ENCODE results near the gene PACSIN1. TPM values are rescaled to one million over a fixed set of nuclear protein-coding genes. Genes with fewer than 3 reads are reported as not detected.
A peak's percentile ranks its signal among the peaks of the same experiment; 100 is the strongest.

The PACSIN1 gene
- total and polyA plus RNA-seq, 10 of the 15 experiments (the other 5 are each of a cell fraction or from before 2014, with no cell fraction given) = 0.50 to 9.4 (median 2.8) TPM

DNA sequence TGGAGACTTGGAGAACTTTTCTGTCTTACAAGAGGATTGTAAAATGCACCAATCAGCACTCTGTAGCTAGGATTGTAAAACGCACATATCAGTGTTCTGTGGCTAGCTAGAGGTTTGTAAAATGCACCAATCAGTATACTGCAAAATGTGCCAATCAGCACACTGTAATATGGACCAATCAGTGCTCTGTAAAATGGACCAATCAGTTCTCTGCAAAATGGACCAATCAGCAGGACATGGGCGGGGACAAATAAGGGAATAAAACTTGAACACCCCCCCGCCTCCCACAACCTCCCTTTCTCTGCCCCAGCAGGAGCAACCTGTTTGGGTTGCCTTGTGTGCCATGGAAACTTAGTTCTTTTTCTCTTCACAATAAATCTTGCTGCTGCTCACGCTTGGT, 27.2 kb upstream of the PACSIN1 start:
- intact Hi-C loops (cut with micrococcal nuclease; ENCODE audit: unreplicated experiment) = no loop called here
- H3K4me2 ChIP-seq (ENCODE audit: control insufficient read depth, insufficient read depth) = no peak overlapping the region
- no peaks in the 10 kb centered on the region for H3K4me1 ChIP-seq (ENCODE audit: control insufficient read depth, insufficient read depth, low read length)
- no peaks in the 10 kb centered on the region; the same call in 2 of the 3 replicates for H3K9me3 ChIP-seq (replicated peaks; ENCODE audit: control insufficient read depth, insufficient read depth, low read length)
- FAIRE-seq (no peak), ATAC-seq (no peak), DNase-seq (ENCODE audit: low read depth, low spot score) (no peak)
- ChIA-PET POLR2A (no interaction called here), CTCF (no interaction called here), RAD21 (ENCODE audit: unreplicated experiment) (no interaction called here), SMC1A (ENCODE audit: uncharacterized antibody, unreplicated experiment) (no interaction called here)
- no peak overlapping the region for H2AFZ ChIP-seq (ENCODE audit: control insufficient read depth, low read depth, low read length)
- no peak overlapping the region for H3K9ac ChIP-seq (ENCODE audit: control insufficient read depth, insufficient read depth, low read length)
- no peak overlapping the region for H3K27ac ChIP-seq (ENCODE audit: control insufficient read depth, insufficient read depth)
- no peaks in the 10 kb centered on the region for H3K27me3 ChIP-seq (replicated peaks in 1 of 2; ENCODE audit: control insufficient read depth in 2 of 2, insufficient read depth in 2 of 2, low read length in 1 of 2)
- BruUV-seq (replicated peaks) = no TSS peak
- TF ChIP-seq, protein P1, sequence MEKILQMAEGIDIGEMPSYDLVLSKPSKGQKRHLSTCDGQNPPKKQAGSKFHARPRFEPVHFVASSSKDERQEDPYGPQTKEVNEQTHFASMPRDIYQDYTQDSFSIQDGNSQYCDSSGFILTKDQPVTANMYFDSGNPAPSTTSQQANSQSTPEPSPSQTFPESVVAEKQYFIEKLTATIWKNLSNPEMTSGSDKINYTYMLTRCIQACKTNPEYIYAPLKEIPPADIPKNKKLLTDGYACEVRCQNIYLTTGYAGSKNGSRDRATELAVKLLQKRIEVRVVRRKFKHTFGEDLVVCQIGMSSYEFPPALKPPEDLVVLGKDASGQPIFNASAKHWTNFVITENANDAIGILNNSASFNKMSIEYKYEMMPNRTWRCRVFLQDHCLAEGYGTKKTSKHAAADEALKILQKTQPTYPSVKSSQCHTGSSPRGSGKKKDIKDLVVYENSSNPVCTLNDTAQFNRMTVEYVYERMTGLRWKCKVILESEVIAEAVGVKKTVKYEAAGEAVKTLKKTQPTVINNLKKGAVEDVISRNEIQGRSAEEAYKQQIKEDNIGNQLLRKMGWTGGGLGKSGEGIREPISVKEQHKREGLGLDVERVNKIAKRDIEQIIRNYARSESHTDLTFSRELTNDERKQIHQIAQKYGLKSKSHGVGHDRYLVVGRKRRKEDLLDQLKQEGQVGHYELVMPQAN (conservative IDR thresholded peaks at IDR 0.05) = no peak
- 0 out of 2 replicates have a peak, but pooled peaks have one; percentile 6 for TF ChIP-seq NFYB (IDR thresholded peaks at IDR 0.05; ENCODE audit: insufficient read depth, low read depth, low read length)
- no peak for TF ChIP-seq CBX3 (IDR thresholded peaks at IDR 0.05; ENCODE audit: borderline replicate concordance, low read depth)
- no peaks in the 10 kb centered on the region for H4K20me1 ChIP-seq (ENCODE audit: control insufficient read depth, insufficient read depth)
- WGBS (ENCODE audit: insufficient coverage, insufficient replicate concordance, low lambda C conversion rate, missing lambda C conversion rate) = 52% methylated on average over 3 of the region's 4 CpGs
- no peaks in the 10 kb centered on the region for H3K36me3 ChIP-seq (ENCODE audit: control insufficient read depth in 2 of 2, insufficient read depth in 2 of 2, low read length in 1 of 2)
- in situ Hi-C loops (cut with MboI) = no loop called here
- no peak overlapping the region for H3K4me3 ChIP-seq
- no peaks in the 10 kb centered on the region for H3K79me2 ChIP-seq (ENCODE audit: control insufficient read depth, insufficient read depth, low read length)

DNA sequence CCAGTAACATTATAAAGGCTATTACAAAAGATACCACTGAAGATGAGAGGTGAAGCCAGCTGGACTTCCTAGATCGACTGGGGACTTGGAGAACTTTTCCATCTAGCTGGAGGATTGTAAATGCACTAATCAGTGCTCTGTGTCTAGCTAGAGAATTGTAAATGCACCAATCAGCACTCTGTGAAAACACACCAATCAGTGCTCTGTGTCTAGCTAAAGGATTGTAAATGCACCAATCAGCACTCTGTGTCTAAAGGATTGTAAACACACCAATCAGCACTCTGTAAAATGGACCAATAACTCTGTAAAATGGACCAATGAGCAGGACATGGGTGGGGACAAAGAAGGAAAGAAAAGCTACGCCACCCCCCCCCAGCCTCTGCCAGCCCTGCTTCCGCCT, 26.4 kb upstream of the PACSIN1 start:
- intact Hi-C loops (cut with micrococcal nuclease; ENCODE audit: unreplicated experiment) (no loop called here), in situ Hi-C loops (cut with MboI) (no loop called here)
- DNase-seq (ENCODE audit: low read depth, low spot score) (no peak), FAIRE-seq (no peak), ATAC-seq (no peak)
- BruUV-seq (replicated peaks) = no TSS peak
- Histone ChIP-seq H2AFZ (ENCODE audit: control insufficient read depth, low read depth, low read length) (no peak overlapping the region), H3K27me3 (replicated peaks in 1 of 2; ENCODE audit: control insufficient read depth in 2 of 2, insufficient read depth in 2 of 2, low read length in 1 of 2) (no peaks in the 10 kb centered on the region), H3K9ac (ENCODE audit: control insufficient read depth, insufficient read depth, low read length) (no peak overlapping the region), H3K4me3 (no peak overlapping the region), H3K4me1 (ENCODE audit: control insufficient read depth, insufficient read depth, low read length) (no peaks in the 10 kb centered on the region), H3K4me2 (ENCODE audit: control insufficient read depth, insufficient read depth) (no peak overlapping the region), H3K9me3 (replicated peaks; ENCODE audit: control insufficient read depth, insufficient read depth, low read length) (no peaks in the 10 kb centered on the region; the same call in 2 of the 3 replicates), H3K79me2 (ENCODE audit: control insufficient read depth, insufficient read depth, low read length) (no peaks in the 10 kb centered on the region), H3K36me3 (ENCODE audit: control insufficient read depth in 2 of 2, insufficient read depth in 2 of 2, low read length in 1 of 2) (no peaks in the 10 kb centered on the region), H3K27ac (ENCODE audit: control insufficient read depth, insufficient read depth) (no peak overlapping the region), H4K20me1 (ENCODE audit: control insufficient read depth, insufficient read depth) (no peaks in the 10 kb centered on the region)
- POLR2A ChIA-PET = no interaction called here
- SMC1A ChIA-PET (ENCODE audit: uncharacterized antibody, unreplicated experiment) = interaction anchor here (0.6 kb wide), 1 partner anchor 1134 kb away, joined by 3 read pairs; no protein-coding TSS in a partner anchor
- RAD21 ChIA-PET (ENCODE audit: unreplicated experiment) = no interaction called here
- no peak for TF ChIP-seq STAT1 (conservative IDR thresholded peaks at IDR 0.05)
- peak; percentile 73; the same call in 1 of the 2 replicates for TF ChIP-seq NFYB (IDR thresholded peaks at IDR 0.05; ENCODE audit: insufficient read depth, low read depth, low read length)
- 73% methylated on average over 1 of the region's 3 CpGs for WGBS (ENCODE audit: insufficient coverage, insufficient replicate concordance, low lambda C conversion rate, missing lambda C conversion rate)
- CTCF ChIA-PET = no interaction called here

Data from GM12878 (cell line).